ENCODE data around the gene BACE1-AS. TPM values are rescaled to one million over a fixed set of nuclear protein-coding genes. Genes with fewer than 3 reads are reported as not detected.

Gene BACE1-AS
- total RNA-seq (1 to 10 TPM; 5.8 to 5.9 TPM), polyA plus RNA-seq (1 to 10 TPM; 1.9 to 9.5 TPM)
- long read RNA-seq, donor 1, full-length matches to known transcripts, result 9 of 9 reads
- long read RNA-seq, donor 1, partial matches to known transcripts, result 0 of 9 reads
- long read RNA-seq, donor 1, other reads (novel, unspliced or antisense), result 0 of 9 reads
- long read RNA-seq, donor 2, partial matches to known transcripts, result 0 of 1 reads
- long read RNA-seq, donor 2, other reads (novel, unspliced or antisense), result 0 of 1 reads
- long read RNA-seq, donor 3, partial matches to known transcripts, result 0 of 4 reads
- long read RNA-seq, donor 3, other reads (novel, unspliced or antisense), result 0 of 4 reads
- long read RNA-seq, donor 4, transcript BACE1-AS-202 (1 exons, 774 nt), result major isoform, 5 of 5 reads
- long read RNA-seq, donor 4, partial matches to known transcripts, result 0 of 5 reads
- long read RNA-seq, donor 4, other reads (novel, unspliced or antisense), result 0 of 5 reads
- long read RNA-seq, donor 5, transcript BACE1-AS-202 (1 exons, 774 nt), result major isoform, 22 of 28 reads
- long read RNA-seq, donor 5, partial matches to known transcripts, result 0 of 28 reads
- long read RNA-seq, donor 5, other reads (novel, unspliced or antisense), result 6 of 28 reads

DNA sequence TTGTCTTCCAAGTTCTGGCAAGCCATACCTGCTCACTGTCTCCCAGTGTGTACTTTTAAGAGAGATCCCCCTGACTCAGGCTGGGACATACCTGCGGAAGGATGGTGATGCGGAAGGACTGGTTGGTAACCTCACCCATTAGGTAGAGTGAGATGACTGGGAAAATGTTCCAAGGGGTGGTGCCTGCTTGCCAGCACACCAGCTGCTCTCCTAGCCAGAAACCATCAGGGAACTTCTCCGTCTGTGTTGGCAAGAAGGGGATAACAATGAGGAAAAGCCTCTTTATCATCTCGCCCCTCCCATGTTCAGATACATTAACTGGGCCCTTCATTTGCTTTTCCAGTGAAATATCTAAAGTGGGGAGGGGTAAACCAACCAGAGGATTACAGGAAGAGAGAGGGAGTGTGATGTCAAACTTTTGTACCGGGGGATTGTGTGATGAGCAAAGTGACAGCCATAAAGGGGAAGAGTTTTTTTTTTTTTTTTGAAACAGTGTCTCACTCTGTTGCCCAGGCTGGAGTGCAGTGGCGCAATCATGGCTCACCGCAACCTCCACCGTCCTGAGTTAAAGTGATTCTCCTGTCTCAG is at the start of gene BACE1-AS:
Gene BACE1-AS, plus strand, starts transcription at position 538 of the 588 bp plus-strand sequence.
- DNase-seq, result no peak
- Histone ChIP-seq H3K27ac (ENCODE audit: low read depth in 1 of 2, low read length in 1 of 2) (no peak within 1 kb of the TSS), H3K27me3 (ENCODE audit: control insufficient read depth in 3 of 3, insufficient read depth in 3 of 3, low read length in 2 of 3) (no peaks in the 10 kb centered on the region), H3K4me3 (no peak within 1 kb of the TSS), H3K36me3 (ENCODE audit: control insufficient read depth in 4 of 4, insufficient read depth in 4 of 4, low read length in 4 of 4) (peaks cover 35 to 46% (median 36%) of the 10 kb centered on the region in 4 donors), H3K9ac (ENCODE audit: insufficient read depth in 1 of 2, low read length in 2 of 2) (no peak within 1 kb of the TSS), H3K4me1 (ENCODE audit: control insufficient read depth in 5 of 5, insufficient read depth in 5 of 5, low read length in 5 of 5) (peaks cover 0 to 2% (median 0%) of the 10 kb centered on the region in 5 donors), H3K9me3 (ENCODE audit: control insufficient read depth in 4 of 4, insufficient read depth in 3 of 4, low read length in 3 of 4) (no peaks in the 10 kb centered on the region)
- no peak for ATAC-seq (ENCODE audit: insufficient read depth, low FRiP score)
- WGBS, 2 donors, result 74 to 92% methylated on average over 8 of the region's 8 CpGs
- TF ChIP-seq, protein P1, sequence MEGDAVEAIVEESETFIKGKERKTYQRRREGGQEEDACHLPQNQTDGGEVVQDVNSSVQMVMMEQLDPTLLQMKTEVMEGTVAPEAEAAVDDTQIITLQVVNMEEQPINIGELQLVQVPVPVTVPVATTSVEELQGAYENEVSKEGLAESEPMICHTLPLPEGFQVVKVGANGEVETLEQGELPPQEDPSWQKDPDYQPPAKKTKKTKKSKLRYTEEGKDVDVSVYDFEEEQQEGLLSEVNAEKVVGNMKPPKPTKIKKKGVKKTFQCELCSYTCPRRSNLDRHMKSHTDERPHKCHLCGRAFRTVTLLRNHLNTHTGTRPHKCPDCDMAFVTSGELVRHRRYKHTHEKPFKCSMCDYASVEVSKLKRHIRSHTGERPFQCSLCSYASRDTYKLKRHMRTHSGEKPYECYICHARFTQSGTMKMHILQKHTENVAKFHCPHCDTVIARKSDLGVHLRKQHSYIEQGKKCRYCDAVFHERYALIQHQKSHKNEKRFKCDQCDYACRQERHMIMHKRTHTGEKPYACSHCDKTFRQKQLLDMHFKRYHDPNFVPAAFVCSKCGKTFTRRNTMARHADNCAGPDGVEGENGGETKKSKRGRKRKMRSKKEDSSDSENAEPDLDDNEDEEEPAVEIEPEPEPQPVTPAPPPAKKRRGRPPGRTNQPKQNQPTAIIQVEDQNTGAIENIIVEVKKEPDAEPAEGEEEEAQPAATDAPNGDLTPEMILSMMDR (IDR thresholded peaks at IDR 0.05; ENCODE audit: control extremely low read depth, extremely low read depth), result no peak

DNA sequence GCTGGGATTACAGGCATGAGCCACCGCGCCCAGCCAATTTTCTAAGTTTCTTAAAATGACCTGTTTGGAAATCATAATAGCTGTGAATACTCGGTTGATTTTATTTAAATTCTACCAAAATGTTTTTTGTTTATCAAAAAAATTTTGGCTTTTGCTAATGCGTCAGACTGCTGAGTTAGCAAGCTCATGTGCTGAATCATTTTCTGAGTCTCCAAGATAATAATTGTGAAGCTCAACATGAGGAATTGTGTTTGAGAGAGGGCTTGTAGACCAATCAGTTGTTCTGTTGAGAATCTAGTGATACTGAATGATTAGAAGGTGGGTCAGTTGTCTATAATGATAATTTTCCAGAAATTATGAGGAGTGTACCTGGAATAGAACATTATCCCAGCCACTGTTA is 42.8 kb upstream of the BACE1-AS start:
- H3K9me3 ChIP-seq (ENCODE audit: control insufficient read depth in 4 of 4, insufficient read depth in 3 of 4, low read length in 3 of 4), result no peaks in the 10 kb centered on the region
- ATAC-seq (ENCODE audit: insufficient read depth, low FRiP score), result no peak
- DNase-seq, result no peak
- TF ChIP-seq, protein P1 (IDR thresholded peaks at IDR 0.05; ENCODE audit: control extremely low read depth, extremely low read depth), result no peak
- peaks cover 18 to 40% (median 24%) of the 10 kb centered on the region in 4 donors for H3K36me3 ChIP-seq (ENCODE audit: control insufficient read depth in 4 of 4, insufficient read depth in 4 of 4, low read length in 4 of 4)
- H3K4me3 ChIP-seq, result no peak overlapping the region
- WGBS, 2 donors, result 95 to 97% methylated on average over 4 of the region's 4 CpGs
- H3K4me1 ChIP-seq (ENCODE audit: control insufficient read depth in 5 of 5, insufficient read depth in 5 of 5, low read length in 5 of 5), result no peaks in the 10 kb centered on the region
- H3K27me3 ChIP-seq (ENCODE audit: control insufficient read depth in 3 of 3, insufficient read depth in 3 of 3, low read length in 2 of 3), result no peaks in the 10 kb centered on the region
- no peak overlapping the region for H3K9ac ChIP-seq (ENCODE audit: insufficient read depth in 1 of 2, low read length in 2 of 2)
- no peak overlapping the region for H3K27ac ChIP-seq (ENCODE audit: low read depth in 1 of 2, low read length in 1 of 2)

DNA sequence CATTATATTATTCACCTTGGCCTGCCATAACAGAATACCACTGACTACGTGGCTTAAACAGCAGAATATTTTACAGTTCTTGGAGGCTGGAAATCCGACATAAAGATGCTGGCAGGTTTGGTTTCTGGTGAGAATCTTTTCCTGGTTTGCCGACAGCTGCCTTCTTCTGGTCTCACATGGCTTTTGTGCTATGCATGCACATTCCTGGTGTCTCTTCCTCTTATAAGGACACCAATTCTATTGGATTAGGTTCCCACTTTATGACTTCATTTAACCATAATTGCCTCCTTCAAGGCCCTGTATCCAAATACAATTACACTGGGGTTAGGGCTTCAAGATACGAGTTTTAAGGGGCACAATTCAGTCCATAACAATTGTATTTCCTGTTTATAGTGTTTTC is 41.6 kb upstream of the BACE1-AS start:
- Histone ChIP-seq H3K9me3 (ENCODE audit: control insufficient read depth in 4 of 4, insufficient read depth in 3 of 4, low read length in 3 of 4) (no peaks in the 10 kb centered on the region), H3K27ac (ENCODE audit: low read depth in 1 of 2, low read length in 1 of 2) (no peak overlapping the region), H3K4me1 (ENCODE audit: control insufficient read depth in 5 of 5, insufficient read depth in 5 of 5, low read length in 5 of 5) (no peaks in the 10 kb centered on the region), H3K36me3 (ENCODE audit: control insufficient read depth in 4 of 4, insufficient read depth in 4 of 4, low read length in 4 of 4) (peaks cover 17 to 36% (median 21%) of the 10 kb centered on the region in 4 donors), H3K4me3 (no peak overlapping the region), H3K27me3 (ENCODE audit: control insufficient read depth in 3 of 3, insufficient read depth in 3 of 3, low read length in 2 of 3) (no peaks in the 10 kb centered on the region), H3K9ac (ENCODE audit: insufficient read depth in 1 of 2, low read length in 2 of 2) (no peak overlapping the region)
- DNase-seq (no peak), ATAC-seq (ENCODE audit: insufficient read depth, low FRiP score) (no peak)
- 85 to 86% methylated on average over 4 of the region's 4 CpGs for WGBS, 2 donors
- TF ChIP-seq, protein P1 (IDR thresholded peaks at IDR 0.05; ENCODE audit: control extremely low read depth, extremely low read depth), result no peak
